HCEC 1CT (cell line): ENCODE results near the gene MAPK6.
"Not testable (repeated sequence)": the region's sequence is repeated elsewhere in the genome, so short reads cannot be mapped to it uniquely, and the experiment has no call there.

Source experiments
- DNase-seq: peaks from one replicate; pipeline ENCODE4 v3.0.0-alpha.2; 2017

Gene MAPK6

GRCh38 chr15:52045795-52046298 lies 26.8 kb downstream of the MAPK6 start:
- not testable (repeated sequence) for DNase-seq

GRCh38 chr15:52046552-52046951 lies 27.5 kb downstream of the MAPK6 start:
- DNase-seq = not testable (repeated sequence)

DNA sequence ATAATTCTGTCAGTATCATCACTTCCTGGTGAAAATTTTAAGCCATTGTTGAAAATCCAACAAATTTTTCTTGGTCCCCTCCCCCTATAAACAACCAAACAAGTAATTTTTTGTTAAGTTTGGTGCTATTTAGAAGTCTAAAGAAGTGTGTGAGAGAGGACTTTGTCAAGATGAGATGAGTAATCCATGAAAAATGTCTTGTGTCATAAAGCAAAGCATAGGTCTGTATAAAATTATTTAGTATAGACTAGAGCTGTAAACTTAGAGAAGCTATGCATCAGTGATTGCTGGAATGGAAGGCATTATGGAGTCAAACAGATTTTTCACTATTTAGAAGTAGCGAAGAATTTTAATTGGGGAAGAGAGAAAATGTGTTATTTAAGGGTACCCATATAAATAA lies 31.4 kb downstream of the MAPK6 start:
- peak; percentile 67 for DNase-seq

DNA sequence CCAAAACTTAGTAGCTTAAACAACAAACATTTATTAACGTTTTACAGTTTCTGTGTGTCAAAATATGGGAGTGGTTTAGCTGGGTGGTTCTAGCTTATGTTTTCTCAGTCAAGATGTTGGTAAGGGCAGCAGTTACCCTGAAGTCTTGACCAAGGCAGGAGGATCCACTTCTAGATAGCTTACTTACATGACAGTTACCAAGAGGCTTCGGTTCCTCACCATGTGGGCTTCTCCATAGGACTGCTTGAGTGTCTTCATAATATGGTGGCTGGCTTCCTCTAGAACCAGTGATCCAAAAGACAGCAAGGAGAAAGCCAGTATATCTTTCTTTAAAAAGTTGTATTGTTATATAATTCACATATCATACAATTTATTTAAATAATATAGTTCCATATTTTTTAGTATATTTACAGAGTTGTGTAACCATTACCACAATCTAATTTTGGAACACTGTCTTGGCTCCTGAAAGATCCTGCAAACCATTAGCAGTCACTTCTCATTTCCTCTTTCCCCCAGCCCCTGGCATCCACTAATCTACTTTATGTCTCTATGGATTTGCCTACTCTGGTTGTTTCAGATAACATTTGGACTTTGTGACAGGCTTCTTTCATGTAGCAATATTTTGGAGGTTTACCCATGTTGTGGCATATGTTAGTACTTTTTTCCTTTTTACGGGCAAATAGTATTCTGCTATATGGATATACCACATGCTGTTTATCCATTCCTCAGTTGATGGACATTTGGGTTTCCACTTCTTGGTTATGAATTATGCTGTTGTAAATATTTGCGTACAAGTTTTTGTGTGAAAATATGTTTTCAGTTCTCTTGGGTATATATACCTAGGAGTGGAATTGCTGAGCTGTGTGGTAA lies 33.3 kb downstream of the MAPK6 start:
- no peak for DNase-seq

GRCh38 chr15:52054381-52054780 lies 35.4 kb downstream of the MAPK6 start:
- no peak for DNase-seq

- DNase-seq = not testable (repeated sequence)
Measured at GRCh38 chr15:52054858-52055257, 35.8 kb downstream of the MAPK6 start.

DNA sequence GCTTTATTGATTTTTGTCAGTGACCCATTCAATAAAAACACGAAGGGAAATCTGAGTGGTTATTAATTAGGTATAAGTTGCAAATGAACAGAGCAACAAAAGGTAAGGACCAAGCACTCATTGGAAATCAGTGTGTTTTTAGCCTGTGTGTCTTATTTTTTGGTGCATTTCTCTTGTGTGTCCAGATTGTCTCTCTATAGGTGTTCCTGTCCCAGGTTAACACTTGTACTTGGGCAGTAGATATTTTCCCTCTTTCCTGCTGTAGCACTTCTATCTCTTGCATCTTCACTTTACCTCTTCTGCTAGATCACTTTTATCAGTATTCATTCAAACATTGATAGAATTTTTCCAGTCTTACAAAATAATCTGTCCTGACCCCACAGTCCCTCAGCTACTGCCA lies 37.0 kb downstream of the MAPK6 start:
- DNase-seq = no peak

DNA sequence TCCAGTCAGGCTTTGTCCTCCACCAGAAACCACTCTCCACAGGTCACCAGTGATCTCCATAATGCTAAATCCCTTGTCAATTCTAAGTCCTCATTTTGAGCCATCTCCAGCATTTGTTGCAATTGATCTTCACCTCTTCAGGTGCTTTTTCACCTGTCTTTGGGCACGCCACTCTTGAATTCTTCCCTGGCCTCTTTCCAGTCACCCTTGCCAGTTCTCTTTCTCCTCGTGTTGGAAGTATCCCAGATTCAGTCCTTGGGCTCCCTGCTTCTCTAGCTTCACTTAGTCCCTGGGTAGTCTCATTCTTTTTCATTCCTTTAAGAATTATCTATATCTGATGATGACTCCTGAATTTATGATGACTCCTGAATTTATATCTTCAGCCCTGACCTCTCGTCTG lies 37.5 kb downstream of the MAPK6 start:
- DNase-seq = no peak

- no peak for DNase-seq
Measured at GRCh38 chr15:52057996-52058395, 39.0 kb downstream of the MAPK6 start.

DNA sequence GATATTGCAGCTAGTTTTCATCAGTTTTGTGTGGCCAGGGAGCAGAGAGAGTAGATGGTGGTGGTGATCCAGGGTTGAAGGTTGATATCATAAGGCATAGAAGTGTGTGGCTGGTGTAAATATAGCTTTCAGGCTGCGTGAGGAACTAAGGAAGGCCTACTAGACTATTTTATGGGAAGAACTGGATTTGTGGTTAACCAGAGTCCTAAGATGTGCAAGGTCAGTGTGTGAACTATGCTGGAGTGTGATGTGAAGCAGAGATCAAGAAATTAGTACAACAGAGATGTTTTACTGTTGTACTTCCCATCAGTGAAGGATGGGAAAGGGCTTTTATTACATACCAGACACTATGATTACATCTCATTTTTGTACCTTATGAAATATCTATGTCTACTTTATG lies 41.5 kb downstream of the MAPK6 start:
- DNase-seq = no peak

GRCh38 chr15:52066842-52067544 lies 48.0 kb downstream of the MAPK6 start:
- DNase-seq = no peak

DNA sequence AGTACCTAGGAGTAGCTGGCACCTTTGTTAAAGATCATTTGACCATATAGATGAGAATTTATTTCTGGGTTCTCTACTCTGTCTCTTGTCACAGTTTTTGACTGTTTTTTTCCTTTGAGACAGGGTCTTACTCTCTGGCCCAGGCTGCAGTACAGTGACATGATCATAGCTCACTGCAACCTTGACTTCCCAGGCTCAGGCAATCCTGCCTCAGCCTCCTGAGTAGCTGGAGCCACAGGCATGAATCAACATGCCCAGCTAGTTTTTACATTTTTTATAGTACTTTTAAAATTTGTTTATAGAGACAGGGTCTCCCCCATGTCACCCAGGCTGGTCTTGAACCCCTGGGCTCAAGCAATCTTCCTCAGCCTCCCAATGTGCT lies 48.5 kb downstream of the MAPK6 start:
- no peak for DNase-seq

DNA sequence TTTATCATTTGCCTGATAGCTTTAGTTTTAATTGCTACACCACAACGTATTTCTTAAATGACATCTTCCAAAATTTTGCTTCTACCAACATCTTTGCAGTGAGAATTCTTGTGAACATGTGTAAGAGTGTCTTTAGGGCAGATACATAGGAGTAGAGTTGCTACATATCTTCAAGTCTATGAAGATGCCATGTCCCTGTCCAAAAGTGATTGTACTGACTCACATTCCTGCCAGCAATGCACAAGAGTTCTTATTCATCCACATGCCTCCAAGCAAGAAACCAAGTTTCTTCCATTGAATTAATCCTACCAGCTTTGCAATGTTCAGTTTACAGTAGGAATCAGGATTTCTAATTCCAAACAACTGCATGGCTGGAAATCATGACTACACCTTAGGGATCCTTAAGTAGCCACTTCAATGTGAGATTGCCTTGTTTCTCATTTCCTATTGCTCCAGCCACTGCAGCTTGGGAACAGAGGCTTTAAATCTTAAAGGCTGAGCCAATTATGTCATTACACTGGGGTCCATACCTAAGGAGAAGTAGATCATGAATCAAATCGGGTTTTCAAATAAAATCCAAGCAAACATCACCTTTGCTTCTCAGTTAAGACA lies 49.1 kb downstream of the MAPK6 start:
- DNase-seq = no peak

DNA sequence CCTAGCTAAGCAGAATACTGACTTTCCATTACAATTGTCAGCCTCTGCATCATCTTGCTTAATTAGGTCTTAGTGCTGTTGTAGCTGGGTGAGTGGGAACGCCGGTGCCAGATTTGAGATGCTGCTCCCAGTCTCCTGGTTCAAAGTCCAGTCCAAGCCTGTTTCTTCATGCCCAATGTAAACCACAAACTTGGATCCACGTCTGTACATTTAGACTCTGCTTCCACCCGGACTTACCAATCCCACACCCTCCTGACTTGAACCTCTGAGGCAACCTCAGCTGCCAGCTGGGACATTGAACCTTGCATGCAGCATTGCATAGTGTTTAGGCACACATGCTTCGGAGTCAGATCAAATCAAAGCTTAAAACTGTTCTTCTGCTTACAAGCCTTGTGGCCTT lies 50.5 kb downstream of the MAPK6 start:
- no peak for DNase-seq

- DNase-seq = no peak
Measured at GRCh38 chr15:52071570-52071969, 52.6 kb downstream of the MAPK6 start.

DNA sequence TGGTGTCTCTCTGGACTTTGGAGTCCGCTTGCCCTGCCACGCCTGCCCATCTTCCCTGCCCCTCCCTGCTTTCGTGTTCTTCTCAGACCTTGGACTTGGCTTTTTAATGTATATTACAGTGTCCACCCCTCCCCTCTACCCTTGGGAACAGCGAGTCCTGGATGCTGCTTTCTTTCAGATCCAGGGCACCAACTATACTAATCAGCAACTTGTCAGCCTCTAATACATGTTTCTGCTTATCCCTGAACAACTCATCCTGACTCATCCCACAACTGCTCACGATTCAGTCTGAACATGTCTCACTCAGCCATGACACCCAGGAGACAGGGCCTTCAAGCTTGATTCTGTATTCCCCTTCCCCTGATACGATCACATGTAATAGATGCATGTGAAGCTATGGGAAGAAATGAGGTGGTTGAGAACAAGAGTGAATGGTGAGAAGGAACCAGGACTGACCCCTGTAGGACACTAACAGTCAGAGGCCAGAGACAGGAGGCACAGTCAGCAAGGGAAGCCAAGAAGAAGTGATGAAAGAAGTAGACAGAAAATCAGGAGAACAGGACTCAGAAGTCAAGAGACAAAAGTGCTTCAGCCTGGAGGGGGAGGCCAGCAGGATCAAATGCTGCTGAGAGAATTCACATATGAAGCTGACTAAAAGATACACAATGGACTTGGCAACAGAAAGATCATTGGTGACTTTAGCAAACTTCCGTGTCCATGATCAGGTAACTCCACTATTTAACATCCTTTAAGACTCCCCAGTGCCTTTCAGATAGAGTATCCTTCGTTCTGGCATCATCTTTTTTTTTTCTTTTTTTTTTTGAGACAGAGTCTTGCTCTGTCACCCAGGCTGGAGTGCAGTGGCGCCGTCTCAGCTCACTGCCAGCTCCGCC lies 58.1 kb downstream of the MAPK6 start:
- DNase-seq = peak; percentile 85

- no peak for DNase-seq
Measured at GRCh38 chr15:52078197-52078875, 59.3 kb downstream of the MAPK6 start.

DNA sequence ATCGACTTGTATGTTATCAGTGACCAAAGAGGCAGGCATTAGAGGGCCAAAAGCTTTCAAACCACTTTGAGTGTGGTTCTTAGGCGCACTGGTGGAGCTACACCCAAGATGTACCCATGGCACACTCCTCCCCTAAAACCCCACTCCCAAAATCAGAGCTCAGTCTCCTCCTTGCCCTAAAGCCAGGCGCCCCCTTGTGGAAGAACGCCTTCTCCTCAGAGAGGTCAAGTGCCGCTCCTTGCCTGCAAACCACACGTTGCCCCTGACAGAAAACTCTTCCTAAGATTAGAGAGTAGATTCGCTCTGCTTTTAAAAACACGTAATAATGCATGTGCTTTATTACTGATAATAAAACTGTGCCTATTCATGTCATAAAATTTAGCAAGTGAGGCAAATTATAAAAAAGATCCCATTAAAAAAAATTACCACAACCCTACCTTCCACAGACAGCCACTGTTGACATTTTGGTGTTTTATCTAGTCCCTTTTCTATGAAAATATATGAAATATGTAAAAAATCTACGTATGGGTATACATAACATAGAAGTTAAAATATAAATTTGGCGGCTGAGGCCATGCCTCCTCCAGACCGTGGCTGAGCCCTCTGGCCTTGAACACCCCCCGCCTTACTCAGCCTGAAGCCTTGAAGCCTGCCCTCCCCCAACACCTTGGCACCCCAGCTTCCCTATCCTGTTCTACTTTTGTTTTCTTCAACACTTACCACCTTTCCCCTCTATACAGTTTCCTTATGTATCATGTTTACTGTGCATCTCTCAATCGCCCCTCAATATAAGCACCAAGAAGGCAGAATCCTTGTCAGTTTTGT lies 60.1 kb downstream of the MAPK6 start:
- DNase-seq = peak; percentile 51

GRCh38 chr15:52080031-52080430 lies 61.0 kb downstream of the MAPK6 start:
- no peak for DNase-seq

GRCh38 chr15:52080706-52081392 lies 61.8 kb downstream of the MAPK6 start:
- DNase-seq = no peak
